Mucosa of descending colon (tissue), 3 donors: ENCODE data around the gene ASH1L. TPM values are rescaled to one million over a fixed set of nuclear protein-coding genes. Genes with fewer than 3 reads are reported as not detected.
A peak's percentile ranks its signal among the peaks of the same experiment; 100 is the strongest.
"Not testable (repeated sequence)": the region's sequence is repeated elsewhere in the genome, so short reads cannot be mapped to it uniquely, and the experiment has no call there.

Experiments
- ATAC-seq: fragments of 200-7000 bp; cut with Tn5 transposase; one replicate; pipeline ENCODE4 v1.9.1; 2020; ENCODE audit warnings: mild to moderate bottlenecking, moderate library complexity
- DNase-seq, 3 donors: peaks; one replicate each; pipeline ENCODE4 v3.0.0-alpha.2; 2020
- H3K36me3 ChIP-seq: fragments of 200-600 bp; one replicate; pipeline ENCODE4 v1.8.0; 2021; ENCODE audit warnings: low read depth, mild to moderate bottlenecking
- H3K4me1 ChIP-seq: fragments of 200-600 bp; one replicate; pipeline ENCODE4 v1.8.0; 2021; ENCODE audit warnings: low read depth, mild to moderate bottlenecking
- H3K4me3 ChIP-seq: fragments of 200-600 bp; one replicate; pipeline ENCODE4 v1.8.0; 2021; ENCODE audit warnings: mild to moderate bottlenecking
- H3K9me3 ChIP-seq: fragments of 200-600 bp; one replicate; pipeline ENCODE4 v1.8.0; 2021; ENCODE audit warnings: mild to moderate bottlenecking
- intact Hi-C, 2 donors: fragments of 100-400 bp; cut with DNase I in 1 of 2; cut with micrococcal nuclease in 1 of 2; formaldehyde crosslinking; loops; one replicate each; pipeline versions ENCODE4 v1.11.0 to v1.11.1; 2022; cut with DNase I, micrococcal nuclease
- total RNA-seq, 3 donors: library from RNA; stranded (reverse); fragmentation: NEBNext Ultra II Directional in 2 of 3; extraction: Animal tissue kit (Norgen Biotek cat#: 25700) in 2 of 3; gene quantifications; one replicate each; pipeline versions ENCODE4 v1.2.1 to v1.2.4, GENCODE V29; 2021 to 2023
- TF ChIP-seq, protein P1 (sequence below): fragments of 200-600 bp; IDR thresholded peaks from one replicate; pipeline ENCODE4 v1.8.0; 2022; ENCODE audit warnings: antibody characterized with exemption, mild to moderate bottlenecking
- donor health status: DM: no; HTN: no; CAD: no; lungs with moderate emphysema.
- donor health status: DM: no; HTN: no; CAD: no.
- donor health status: DM: no; HTN: yes; CAD: no.

Gene ASH1L
- total RNA-seq, 3 donors from 2014 or later, result 50.4 to 100 (median 64.4) TPM

DNA sequence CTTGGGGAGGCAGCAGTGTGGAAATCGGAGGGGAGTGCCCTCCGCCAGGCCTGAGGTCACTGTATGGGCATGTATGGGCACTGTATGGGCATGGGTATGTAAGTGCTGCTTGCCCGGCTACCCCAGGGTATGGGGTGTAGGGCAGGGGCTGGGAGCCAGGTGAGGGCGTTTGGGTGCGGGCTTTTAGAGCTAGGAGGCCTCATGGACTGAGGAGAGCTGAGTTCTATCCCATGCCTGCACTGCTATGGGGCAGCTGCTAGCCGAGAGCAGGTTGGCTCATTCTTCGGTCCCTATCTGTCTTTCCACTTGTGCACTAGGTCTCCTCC, 266.7 kb downstream of the ASH1L start:
- Histone ChIP-seq H3K9me3 (no peaks in the 10 kb centered on the region), H3K4me1 (peaks cover 9% of the 10 kb centered on the region), H3K36me3 (no peaks in the 10 kb centered on the region), H3K4me3 (no peak overlapping the region)
- TF ChIP-seq, protein P1, sequence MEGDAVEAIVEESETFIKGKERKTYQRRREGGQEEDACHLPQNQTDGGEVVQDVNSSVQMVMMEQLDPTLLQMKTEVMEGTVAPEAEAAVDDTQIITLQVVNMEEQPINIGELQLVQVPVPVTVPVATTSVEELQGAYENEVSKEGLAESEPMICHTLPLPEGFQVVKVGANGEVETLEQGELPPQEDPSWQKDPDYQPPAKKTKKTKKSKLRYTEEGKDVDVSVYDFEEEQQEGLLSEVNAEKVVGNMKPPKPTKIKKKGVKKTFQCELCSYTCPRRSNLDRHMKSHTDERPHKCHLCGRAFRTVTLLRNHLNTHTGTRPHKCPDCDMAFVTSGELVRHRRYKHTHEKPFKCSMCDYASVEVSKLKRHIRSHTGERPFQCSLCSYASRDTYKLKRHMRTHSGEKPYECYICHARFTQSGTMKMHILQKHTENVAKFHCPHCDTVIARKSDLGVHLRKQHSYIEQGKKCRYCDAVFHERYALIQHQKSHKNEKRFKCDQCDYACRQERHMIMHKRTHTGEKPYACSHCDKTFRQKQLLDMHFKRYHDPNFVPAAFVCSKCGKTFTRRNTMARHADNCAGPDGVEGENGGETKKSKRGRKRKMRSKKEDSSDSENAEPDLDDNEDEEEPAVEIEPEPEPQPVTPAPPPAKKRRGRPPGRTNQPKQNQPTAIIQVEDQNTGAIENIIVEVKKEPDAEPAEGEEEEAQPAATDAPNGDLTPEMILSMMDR, result no peak
- DNase-seq (no peak), ATAC-seq (no peak)
- intact Hi-C loops, result no loop called here

DNA sequence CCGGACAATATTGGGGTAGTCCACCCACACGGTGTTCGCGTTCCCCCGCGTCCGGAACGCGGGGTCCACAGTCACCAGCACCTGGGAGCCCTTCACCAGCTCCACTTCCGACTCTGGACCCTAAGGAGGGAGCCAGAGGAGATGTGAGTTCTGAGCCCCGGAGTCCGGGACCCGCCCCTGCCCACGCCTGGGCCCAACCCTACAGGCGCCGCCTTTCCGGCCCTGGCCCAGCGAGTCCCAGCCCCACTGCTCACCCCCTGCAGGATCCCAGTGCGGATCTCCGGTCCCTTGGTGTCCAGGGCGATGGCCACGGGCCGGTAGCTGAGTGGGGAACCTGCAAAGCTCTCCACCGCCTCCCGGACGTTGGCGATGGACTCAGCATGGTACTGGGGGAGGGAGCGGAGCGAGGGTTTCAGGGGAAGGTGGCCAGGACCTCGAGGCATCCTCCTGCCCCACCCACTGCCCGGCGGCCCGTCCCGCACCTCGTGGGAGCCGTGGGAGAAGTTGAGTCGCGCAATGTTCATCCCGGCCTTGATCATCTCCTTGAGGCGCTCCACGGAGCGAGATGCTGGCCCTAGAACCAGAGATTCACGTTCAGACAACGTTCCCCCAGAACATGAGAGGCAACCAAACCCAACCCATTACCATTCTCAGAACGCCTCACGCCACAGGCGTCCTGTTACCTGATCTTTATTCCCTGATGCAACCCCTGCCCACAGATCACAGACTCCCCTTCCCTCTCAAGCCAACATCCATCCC, 267.2 kb downstream of the ASH1L start:
- DNase-seq (no peak), ATAC-seq (peak; percentile 61)
- TF ChIP-seq, protein P1, result no peak
- intact Hi-C loops, result no loop called here
- peaks cover 6% of the 10 kb centered on the region for H3K4me1 ChIP-seq
- no peaks in the 10 kb centered on the region for H3K9me3 ChIP-seq
- H3K36me3 ChIP-seq, result no peaks in the 10 kb centered on the region
- H3K4me3 ChIP-seq, result no peak overlapping the region

DNA sequence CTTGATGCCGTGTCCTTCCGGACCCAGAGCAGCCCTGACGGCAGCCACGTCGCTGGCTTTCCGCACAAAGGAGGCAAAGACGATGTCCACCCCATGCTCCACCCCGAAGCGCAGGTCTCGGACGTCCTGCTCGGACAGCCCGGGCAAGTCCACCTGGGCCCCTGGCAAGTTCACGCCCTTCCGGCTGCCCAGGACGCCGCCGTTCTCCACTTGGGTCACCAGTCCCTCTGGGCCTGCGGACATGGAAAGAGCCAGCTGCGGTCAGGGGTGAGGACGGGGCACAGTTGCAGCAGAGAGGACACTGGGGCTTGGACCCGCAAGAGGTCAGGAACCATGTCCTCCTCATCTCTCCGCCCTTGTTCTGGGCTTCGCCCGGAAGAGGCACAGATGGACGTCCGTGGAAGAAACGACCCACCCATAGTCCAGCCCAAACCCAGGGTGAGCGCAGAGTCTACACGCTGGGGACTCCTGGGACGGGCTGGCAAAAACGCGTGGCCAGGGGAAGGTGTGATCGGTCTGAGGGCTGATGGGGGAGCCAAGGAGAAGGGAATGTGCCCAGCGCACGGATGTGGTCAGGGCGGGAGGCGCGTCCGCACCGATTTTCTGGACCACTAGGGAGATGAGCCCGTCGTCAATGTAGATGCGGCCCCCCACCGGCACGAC, 268.0 kb downstream of the ASH1L start:
- peak; percentile 7 for ATAC-seq
- TF ChIP-seq, protein P1, result no peak
- DNase-seq, result no peak
- Histone ChIP-seq H3K4me3 (no peak overlapping the region), H3K36me3 (no peaks in the 10 kb centered on the region), H3K4me1 (peaks cover 6% of the 10 kb centered on the region), H3K9me3 (no peaks in the 10 kb centered on the region)
- intact Hi-C loops, result no loop called here

DNA sequence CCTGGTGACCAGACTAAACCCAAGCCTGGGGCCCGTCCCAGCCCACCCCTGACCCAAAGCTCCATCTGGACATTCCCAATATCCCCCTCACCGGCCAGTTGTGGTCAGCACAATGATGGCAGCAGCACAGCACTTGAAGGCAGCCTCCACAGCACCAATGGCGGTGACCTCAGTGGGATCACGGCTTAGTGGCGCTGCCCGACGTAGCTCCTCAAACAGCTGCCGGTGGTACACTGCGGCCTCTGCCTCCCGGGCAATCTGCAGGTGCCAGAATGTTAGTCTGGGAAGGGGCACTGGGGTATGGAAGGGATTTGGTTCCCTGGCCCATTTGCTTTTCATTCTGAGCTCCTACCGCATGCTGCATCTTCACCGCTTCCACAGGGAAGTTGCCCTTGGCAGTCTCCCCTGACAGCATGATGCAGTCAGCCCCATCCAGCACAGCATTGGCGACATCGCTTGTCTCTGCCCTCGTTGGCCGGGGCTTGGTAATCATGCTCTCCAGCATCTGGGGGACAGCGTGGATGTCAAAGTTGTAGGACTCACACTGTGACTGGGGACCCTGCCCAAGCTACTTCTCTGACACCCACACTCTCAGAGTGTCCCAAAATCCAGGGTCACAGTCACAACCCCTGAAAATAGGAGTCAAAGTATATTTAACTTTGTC, 269.4 kb downstream of the ASH1L start:
- no peaks in the 10 kb centered on the region for H3K36me3 ChIP-seq
- H3K4me3 ChIP-seq, result no peak overlapping the region
- H3K9me3 ChIP-seq, result no peaks in the 10 kb centered on the region
- ATAC-seq, result no peak
- TF ChIP-seq, protein P1, result no peak
- no peak for DNase-seq
- intact Hi-C loops, result no loop called here
- peaks cover 6% of the 10 kb centered on the region for H3K4me1 ChIP-seq

DNA sequence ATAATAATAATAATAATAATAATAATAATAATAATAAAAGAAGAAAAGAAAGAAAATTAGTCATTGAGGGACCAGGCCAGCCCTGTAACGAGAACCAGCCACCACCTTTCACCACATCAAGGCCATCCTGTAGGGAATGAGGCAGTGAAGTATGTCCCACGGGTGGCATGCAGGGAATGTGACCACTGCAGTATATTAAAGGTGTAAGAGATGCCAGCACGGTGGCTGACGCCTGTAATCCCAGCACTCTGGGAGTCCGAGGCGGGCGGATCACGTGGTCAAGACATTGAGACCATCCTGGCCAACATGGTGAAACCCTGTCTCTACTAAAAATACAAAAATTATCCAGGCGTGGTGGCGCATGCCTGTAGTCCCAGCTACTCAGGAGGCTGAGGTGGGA, 271.6 kb downstream of the ASH1L start:
- H3K36me3 ChIP-seq, ATAC-seq, H3K4me3 ChIP-seq, H3K9me3 ChIP-seq, intact Hi-C loops, H3K4me1 ChIP-seq, DNase-seq: not testable (repeated sequence)

DNA sequence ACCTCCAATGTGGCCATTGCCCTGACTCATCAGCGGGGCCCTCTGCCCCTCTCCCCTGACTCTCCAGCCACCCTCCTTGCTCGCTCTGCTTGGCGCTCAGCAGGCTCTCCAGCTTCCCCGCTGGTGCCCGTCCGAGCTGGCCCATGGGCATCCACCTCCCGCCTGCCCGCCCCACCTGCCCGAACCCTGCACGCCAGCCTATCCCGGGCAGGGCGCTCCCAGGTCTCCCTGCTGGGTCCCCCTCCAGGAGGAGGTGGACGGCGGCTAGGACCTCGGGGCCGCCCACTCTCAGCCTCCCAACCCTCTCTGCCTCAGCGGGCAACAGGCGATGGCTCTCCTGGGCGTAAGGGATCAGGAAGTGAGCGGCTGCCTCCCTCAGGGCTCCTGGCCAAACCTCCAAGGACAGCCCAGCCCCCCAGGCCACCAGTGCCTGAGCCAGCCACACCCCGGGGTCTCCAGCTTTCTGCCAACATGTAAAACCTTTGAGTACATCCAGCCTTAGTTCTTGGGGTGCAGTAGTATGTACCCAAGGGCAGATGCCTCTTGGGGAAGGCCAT, 274.5 kb downstream of the ASH1L start:
- DNase-seq (no peak), ATAC-seq (no peak)
- Histone ChIP-seq H3K9me3 (no peaks in the 10 kb centered on the region), H3K36me3 (no peaks in the 10 kb centered on the region), H3K4me3 (no peak overlapping the region), H3K4me1 (no peaks in the 10 kb centered on the region)
- TF ChIP-seq, protein P1, result no peak
- intact Hi-C loops, result no loop called here
